NCI-H1048 (cell line): ENCODE data around the gene CDK14.

ENCODE experiments used
- DNase-seq: peaks from one replicate; lab custom pipeline; 2025; lab: John Stamatoyannopoulos, UW

Gene CDK14

DNA sequence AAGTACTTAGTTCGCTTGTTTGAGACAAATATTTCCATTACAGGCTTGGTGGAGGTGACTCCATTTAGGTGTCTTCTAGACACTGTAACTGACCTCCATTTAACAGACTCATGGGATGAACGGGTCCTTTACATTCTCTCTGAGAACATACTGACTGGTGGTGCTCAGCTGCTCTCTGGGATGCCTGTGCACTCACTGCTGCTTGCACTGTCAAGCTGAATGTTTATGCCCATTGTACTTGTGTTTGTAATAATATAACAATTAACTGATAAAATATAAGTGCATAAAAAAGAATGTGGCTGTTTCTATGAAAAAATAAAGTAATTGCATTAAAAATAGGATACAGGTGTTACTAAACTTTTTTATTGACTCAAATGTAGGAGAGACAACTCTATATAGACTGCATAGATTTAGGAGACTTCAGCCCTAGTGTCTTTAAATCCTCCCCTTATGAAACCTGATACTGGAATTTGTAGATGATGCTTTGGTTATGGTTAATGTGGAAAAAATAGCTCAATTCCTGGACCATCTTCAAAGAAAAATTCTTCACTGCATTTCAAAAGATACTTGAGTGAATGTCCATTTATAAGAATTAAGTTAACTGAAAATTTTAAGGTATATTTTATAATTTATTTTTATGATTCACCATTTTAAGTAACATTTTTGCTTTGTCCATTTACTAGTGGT is 85.4 kb downstream of the CDK14 start:
- DNase-seq = no peak

GRCh38 chr7:90686146-90686545 is 90.0 kb downstream of the CDK14 start:
- DNase-seq = no peak

- DNase-seq = no peak
Observed at GRCh38 chr7:90688810-90689209, 92.7 kb downstream of the CDK14 start.

DNA sequence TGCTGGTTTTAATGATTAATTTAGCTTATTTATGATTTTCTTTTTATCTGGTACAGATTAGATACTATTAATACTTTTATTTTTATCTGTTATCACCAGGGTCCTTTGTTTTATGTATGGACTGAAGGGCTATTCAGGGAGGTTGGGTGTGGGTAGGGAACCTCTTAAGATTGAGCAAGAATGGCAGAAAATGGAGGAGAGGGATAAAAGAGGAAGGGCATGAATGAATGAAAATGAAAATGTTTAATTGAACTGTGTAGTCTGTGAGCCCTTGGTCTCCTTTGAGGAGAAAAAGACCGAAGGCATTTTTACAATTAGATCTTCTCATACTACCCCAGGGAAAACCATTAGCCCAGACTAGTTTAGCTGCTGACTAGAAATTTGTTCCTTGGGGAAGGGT is 93.1 kb downstream of the CDK14 start:
- DNase-seq = no peak

- DNase-seq = no peak
Observed at GRCh38 chr7:90690159-90690858, 94.2 kb downstream of the CDK14 start.

GRCh38 chr7:90692396-90692795 is 96.3 kb downstream of the CDK14 start:
- no peak for DNase-seq

DNA sequence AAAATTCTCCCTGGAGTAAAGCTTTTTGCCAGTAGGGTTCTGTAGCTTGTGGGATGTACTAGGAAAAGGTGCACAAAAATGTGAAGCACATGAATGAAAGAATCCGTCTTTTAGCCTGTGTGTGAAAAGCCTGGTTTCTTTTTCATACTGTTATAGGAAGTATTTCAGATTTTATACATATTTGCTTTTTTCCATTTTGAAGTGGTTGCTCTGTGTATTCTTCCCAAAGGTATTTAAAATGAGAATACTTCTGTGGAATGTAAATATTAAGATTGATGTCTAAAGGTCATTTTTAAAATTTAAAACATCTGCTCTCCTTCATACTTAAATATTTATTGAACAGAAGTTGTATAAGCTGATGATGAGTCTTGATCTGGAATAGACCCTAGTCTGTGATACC is 96.8 kb downstream of the CDK14 start:
- DNase-seq = no peak

GRCh38 chr7:90693939-90694338 is 97.8 kb downstream of the CDK14 start:
- no peak for DNase-seq

DNA sequence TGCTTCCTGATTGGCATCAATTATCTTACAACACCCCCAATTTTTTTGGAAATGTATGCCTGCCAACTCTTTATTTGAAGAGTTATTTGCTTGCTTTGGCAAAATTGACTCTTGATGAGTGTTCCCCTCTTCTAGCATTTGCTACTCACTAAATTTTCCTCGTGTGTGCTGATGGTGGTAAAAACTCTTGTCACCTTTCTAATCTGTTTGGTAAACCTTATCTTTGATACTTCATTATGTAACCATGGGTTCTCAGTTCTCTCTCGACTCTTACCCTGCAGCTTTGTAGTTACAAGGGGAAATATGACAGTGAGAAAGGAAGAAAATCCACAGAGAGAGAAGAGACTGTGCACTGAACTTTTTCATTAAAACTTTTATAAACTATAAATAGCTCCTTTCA is 102.5 kb downstream of the CDK14 start:
- DNase-seq = no peak

- DNase-seq = no peak
Observed at GRCh38 chr7:90701021-90701420, 104.9 kb downstream of the CDK14 start.

DNA sequence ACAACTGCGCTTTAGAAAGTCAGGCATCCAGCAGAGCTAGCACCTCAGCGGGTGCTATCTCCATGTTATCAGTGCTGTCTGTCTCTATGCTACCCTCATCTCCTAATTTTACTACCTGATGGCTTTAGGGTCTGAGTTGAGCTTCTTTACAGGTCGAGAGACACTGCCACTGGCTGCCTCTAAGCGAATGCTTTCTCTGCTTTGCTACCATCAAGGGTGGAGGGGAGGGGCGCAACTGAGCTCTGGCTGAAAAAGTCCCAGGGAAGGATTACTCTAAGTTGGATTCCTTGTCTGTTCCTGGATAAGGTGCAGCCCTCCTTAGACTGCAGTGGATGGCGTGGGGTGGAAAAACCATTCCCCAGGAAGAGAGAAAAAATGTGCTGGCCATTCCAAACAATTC is 105.7 kb downstream of the CDK14 start:
- DNase-seq = no peak

DNA sequence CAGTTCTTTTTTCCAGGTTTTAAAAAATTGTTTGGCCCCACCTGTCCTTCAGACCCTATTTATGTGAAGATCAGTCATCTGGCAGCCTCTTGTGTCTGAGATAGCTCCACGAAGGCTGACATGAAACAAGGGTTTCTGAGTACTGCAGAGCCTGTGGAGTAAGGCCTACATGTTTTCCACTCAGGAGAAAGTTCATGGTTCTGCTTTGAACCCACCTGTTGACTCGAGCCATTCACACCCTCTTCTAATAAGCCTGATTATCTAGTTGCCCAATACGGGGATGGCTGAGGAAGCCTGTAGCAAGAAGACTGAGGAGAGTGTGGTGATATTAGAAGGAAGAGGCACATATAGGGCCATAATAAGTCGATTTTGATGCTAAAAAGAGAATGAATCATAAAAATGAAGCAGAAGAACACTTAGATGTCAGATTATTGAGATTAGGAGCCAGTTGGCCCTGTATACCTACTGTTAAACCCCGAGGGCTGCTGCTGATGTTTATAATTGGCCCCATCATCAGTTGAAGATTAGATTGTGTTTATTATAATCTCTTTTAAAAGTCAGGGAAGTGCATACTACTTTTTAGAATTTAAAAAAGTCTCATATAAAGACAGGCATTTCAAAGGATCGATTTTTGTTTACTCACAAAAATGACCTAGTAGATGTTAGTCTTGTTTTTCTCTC is 109.4 kb downstream of the CDK14 start:
- no peak for DNase-seq

- DNase-seq = no peak
Observed at GRCh38 chr7:90706072-90706716, 110.1 kb downstream of the CDK14 start.

DNA sequence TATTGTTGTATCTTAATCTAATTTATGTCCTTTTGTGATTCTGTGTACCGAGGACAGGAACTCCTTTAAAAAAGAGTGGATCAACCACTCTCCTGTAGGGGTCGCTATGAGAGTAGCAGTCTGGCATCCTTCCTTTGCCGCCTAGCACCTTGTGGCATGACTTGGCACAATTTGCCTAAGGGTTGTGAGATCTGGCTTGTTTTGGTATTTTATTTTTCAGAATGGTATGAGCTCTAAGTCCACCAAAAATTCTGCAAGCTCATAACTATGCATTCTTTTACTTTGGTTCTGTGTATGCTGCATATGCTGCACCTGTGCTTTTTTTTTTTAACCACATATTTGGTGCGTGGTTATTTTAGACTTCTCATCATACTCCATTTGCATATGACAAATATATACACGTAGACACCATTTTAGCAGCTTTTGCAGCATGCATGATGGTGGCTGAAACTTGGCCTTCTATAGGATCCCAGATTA is 112.8 kb downstream of the CDK14 start:
- no peak for DNase-seq

- no peak for DNase-seq
Observed at GRCh38 chr7:90709501-90710465, 113.7 kb downstream of the CDK14 start.

GRCh38 chr7:90710466-90710850 is 114.3 kb downstream of the CDK14 start:
- no peak for DNase-seq

- no peak for DNase-seq
Observed at GRCh38 chr7:90713628-90714027, 117.5 kb downstream of the CDK14 start.

- no peak for DNase-seq
Observed at GRCh38 chr7:90715067-90715466, 118.9 kb downstream of the CDK14 start.

GRCh38 chr7:90717296-90718060 is 121.4 kb downstream of the CDK14 start:
- no peak for DNase-seq

GRCh38 chr7:90719155-90719554 is 123.0 kb downstream of the CDK14 start:
- DNase-seq = no peak
